Activated naive CD4-positive, alpha-beta T cell treated with anti-CD3 and anti-CD28 coated beads, Interleukin-2, amount 50 U/mL, for 24 hours (primary cell): Measurements from ENCODE around the gene ACKR3.

Experiments used
- H3K27ac Mint-ChIP-seq: one replicate; pipeline ENCODE4 v1.8.0; 2021; ENCODE audit warnings: mild to moderate bottlenecking, mixed read lengths
- H3K27me3 Mint-ChIP-seq: one replicate; pipeline ENCODE4 v1.8.0; 2021; ENCODE audit warnings: mixed read lengths
- H3K36me3 Mint-ChIP-seq: one replicate; pipeline ENCODE4 v1.8.0; 2021; ENCODE audit warnings: mixed read lengths
- H3K4me1 Mint-ChIP-seq: one replicate; pipeline ENCODE4 v1.8.0; 2021; ENCODE audit warnings: mixed read lengths
- H3K4me3 Mint-ChIP-seq: one replicate; pipeline ENCODE4 v1.8.0; 2021; ENCODE audit warnings: mild to moderate bottlenecking, mixed read lengths
- H3K9me3 Mint-ChIP-seq: one replicate; pipeline ENCODE4 v1.8.0; 2021; ENCODE audit warnings: mixed read lengths

The ACKR3 gene

DNA sequence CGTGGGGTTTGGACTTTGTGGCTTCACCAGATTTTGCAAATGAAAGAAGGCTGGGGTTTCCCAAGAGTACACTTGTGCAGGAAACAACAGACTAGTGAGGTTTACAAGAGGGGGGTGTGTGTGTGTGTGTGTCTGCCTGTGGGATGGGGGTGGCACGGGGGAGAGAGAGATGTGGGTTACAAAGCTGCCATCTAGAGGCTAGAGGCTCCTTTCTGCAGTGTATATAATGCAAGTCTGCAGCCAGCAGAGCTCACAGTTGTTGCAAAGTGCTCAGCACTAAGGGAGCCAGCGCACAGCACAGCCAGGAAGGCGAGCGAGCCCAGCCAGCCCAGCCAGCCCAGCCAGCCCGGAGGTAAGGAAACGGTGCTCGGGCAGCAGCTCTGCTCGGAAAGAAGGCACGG is at the start of gene ACKR3:
ACKR3 (plus strand) TSS at position 253 of the 401 bp plus-strand sequence. CDS start 10,641 bp downstream, outside the sequence.
- Mint-ChIP-seq H3K4me1 (peaks cover 22% of the 10 kb centered on the region), H3K4me3 (peak within 1 kb of the TSS; percentile 89), H3K36me3 (peaks cover 2% of the 10 kb centered on the region), H3K27me3 (no peaks in the 10 kb centered on the region), H3K27ac (peak within 1 kb of the TSS; percentile 84), H3K9me3 (no peaks in the 10 kb centered on the region)

DNA sequence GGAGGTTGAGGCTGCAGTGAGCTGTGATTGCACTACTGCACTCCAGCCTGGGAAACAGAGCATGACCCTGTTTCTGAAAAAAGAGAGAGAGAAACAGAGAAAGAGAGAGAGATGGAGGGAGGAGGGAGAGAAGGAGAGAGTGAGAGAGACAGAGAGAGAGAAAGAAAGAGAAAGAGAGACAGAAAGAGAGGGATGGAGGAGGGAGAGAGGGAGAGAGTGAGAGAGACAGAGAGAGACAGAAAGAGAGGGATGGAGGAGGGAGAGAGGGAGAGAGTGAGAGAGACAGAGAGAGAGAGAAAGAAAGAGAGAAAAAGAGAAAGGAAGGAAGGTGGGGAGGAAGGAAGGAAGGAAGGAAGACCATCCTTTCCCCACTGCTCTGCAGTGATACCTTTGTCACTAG is 48.1 kb upstream of the ACKR3 start:
- Mint-ChIP-seq H3K4me1 (no peaks in the 10 kb centered on the region), H3K27ac (no peak overlapping the region), H3K36me3 (no peaks in the 10 kb centered on the region), H3K27me3 (no peaks in the 10 kb centered on the region), H3K4me3 (no peak overlapping the region), H3K9me3 (no peaks in the 10 kb centered on the region)

- H3K36me3 Mint-ChIP-seq, result no peaks in the 10 kb centered on the region
- no peak overlapping the region for H3K27ac Mint-ChIP-seq
- no peak overlapping the region for H3K4me3 Mint-ChIP-seq
- no peaks in the 10 kb centered on the region for H3K9me3 Mint-ChIP-seq
- H3K4me1 Mint-ChIP-seq, result no peaks in the 10 kb centered on the region
- no peaks in the 10 kb centered on the region for H3K27me3 Mint-ChIP-seq
Measured at GRCh38 chr2:236523249-236523648, 46.4 kb upstream of the ACKR3 start.

DNA sequence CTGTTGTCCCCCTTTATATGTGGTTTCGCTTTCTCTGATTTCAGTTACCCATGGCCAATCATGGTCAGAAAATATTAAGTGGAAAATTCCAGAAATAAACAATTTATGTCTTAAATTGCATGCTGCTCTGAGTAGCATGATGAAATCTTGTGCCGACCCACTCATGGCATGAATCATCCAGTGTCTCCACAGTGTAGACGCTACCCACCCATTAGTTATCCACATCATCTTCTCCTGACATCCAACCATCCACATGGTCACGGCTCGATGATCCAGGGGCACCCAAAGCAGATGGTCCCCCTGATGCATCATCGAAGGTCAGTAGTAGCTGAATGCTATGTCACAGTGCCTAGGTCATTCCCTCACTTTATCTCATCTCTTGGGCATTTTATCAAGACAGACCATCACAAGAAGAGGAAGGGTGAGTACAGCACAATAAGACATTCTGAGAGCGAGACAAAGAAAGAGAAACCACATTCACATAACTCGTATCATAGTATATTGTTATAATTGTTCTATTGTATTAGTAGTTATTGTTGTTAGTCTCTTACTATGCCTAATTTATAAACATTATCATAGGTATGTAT is 44.1 kb upstream of the ACKR3 start:
- Mint-ChIP-seq H3K9me3 (no peaks in the 10 kb centered on the region), H3K4me1 (no peaks in the 10 kb centered on the region), H3K27me3 (no peaks in the 10 kb centered on the region), H3K36me3 (no peaks in the 10 kb centered on the region), H3K4me3 (no peak overlapping the region), H3K27ac (no peak overlapping the region)

DNA sequence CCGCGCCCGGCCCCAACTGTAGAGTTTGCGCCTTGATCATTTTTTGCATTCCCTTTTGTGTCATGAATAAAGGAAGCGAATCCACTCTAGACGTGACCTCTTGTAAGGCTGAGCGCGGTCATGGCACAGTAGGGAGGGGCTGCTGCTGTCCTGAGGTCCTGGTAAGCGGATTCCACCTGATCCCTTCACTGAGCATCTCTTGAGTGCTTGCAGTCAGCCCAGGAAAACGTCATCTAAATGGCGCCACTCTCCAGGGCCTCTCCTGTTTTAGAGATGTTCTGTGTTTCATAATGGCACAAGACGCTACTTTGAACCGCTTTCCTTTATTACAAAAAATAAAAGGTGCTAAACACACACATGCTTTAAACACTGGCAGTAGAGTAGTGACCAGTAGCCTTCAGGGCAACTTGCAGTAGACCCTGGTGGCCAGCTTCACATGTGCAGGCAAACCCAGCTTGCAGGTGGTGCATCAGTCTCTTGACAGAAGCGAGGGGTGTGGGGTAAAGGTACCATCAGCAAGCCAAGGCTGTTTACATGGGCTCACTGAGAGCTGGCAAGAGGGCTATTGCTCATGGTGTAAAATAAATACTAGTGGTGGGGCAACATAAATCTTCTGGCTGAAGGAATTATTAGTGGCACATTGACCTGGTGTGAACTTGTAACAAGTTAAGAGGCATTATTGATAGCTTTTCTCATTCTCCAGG is 43.0 kb upstream of the ACKR3 start:
- no peak overlapping the region for H3K27ac Mint-ChIP-seq
- no peaks in the 10 kb centered on the region for H3K4me1 Mint-ChIP-seq
- no peak overlapping the region for H3K4me3 Mint-ChIP-seq
- H3K27me3 Mint-ChIP-seq, result no peaks in the 10 kb centered on the region
- H3K36me3 Mint-ChIP-seq, result no peaks in the 10 kb centered on the region
- no peaks in the 10 kb centered on the region for H3K9me3 Mint-ChIP-seq

GRCh38 chr2:236527159-236527630 is 42.4 kb upstream of the ACKR3 start:
- no peaks in the 10 kb centered on the region for H3K9me3 Mint-ChIP-seq
- H3K27ac Mint-ChIP-seq, result no peak overlapping the region
- H3K4me3 Mint-ChIP-seq, result no peak overlapping the region
- H3K4me1 Mint-ChIP-seq, result no peaks in the 10 kb centered on the region
- H3K36me3 Mint-ChIP-seq, result no peaks in the 10 kb centered on the region
- no peaks in the 10 kb centered on the region for H3K27me3 Mint-ChIP-seq

- no peaks in the 10 kb centered on the region for H3K27me3 Mint-ChIP-seq
- no peak overlapping the region for H3K27ac Mint-ChIP-seq
- H3K4me1 Mint-ChIP-seq, result no peaks in the 10 kb centered on the region
- H3K36me3 Mint-ChIP-seq, result no peaks in the 10 kb centered on the region
- no peaks in the 10 kb centered on the region for H3K9me3 Mint-ChIP-seq
- H3K4me3 Mint-ChIP-seq, result no peak overlapping the region
Measured at GRCh38 chr2:236529606-236530005, 40.0 kb upstream of the ACKR3 start.

DNA sequence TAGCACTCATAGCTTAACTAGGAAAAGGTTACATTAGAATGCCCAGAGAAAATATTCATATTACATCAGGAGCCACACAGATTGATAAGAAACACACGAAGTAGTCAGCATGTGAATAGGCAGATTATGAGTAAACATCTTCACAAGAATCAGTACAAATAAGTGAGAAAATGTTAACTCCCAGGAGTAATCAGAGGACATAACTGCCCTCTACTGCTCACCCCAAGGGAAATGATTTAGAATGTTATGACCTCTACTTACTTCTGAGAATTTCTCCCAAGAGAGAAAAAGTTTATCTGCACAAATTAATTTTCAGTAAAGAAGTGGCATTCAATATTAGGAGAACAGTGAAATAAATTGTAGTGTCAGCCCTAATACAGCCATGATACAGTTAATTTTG is 39.1 kb upstream of the ACKR3 start:
- Mint-ChIP-seq H3K9me3 (no peaks in the 10 kb centered on the region), H3K36me3 (no peaks in the 10 kb centered on the region), H3K4me1 (peaks cover 7% of the 10 kb centered on the region), H3K27ac (no peak overlapping the region), H3K27me3 (no peaks in the 10 kb centered on the region), H3K4me3 (no peak overlapping the region)

- Mint-ChIP-seq H3K27me3 (no peaks in the 10 kb centered on the region), H3K4me1 (peaks cover 14% of the 10 kb centered on the region), H3K9me3 (no peaks in the 10 kb centered on the region), H3K36me3 (no peaks in the 10 kb centered on the region), H3K4me3 (no peak overlapping the region), H3K27ac (no peak overlapping the region)
Measured at GRCh38 chr2:236531195-236531594, 38.4 kb upstream of the ACKR3 start.

GRCh38 chr2:236531996-236532395 is 37.6 kb upstream of the ACKR3 start:
- H3K9me3 Mint-ChIP-seq, result no peaks in the 10 kb centered on the region
- no peak overlapping the region for H3K4me3 Mint-ChIP-seq
- H3K36me3 Mint-ChIP-seq, result no peaks in the 10 kb centered on the region
- peak overlapping the region; percentile 25 for H3K27ac Mint-ChIP-seq
- peaks cover 22% of the 10 kb centered on the region for H3K4me1 Mint-ChIP-seq
- H3K27me3 Mint-ChIP-seq, result no peaks in the 10 kb centered on the region

GRCh38 chr2:236533343-236533742 is 36.3 kb upstream of the ACKR3 start:
- no peak overlapping the region for H3K4me3 Mint-ChIP-seq
- H3K27me3 Mint-ChIP-seq, result no peaks in the 10 kb centered on the region

GRCh38 chr2:236535024-236535423 is 34.6 kb upstream of the ACKR3 start:
- Mint-ChIP-seq H3K4me3 (no peak overlapping the region), H3K27me3 (no peaks in the 10 kb centered on the region), H3K36me3 (peaks cover 3% of the 10 kb centered on the region), H3K27ac (peak overlapping the region; percentile 52), H3K9me3 (no peaks in the 10 kb centered on the region), H3K4me1 (peaks cover 43% of the 10 kb centered on the region)

More at GRCh38 chr2:236533343-236533742, 36.3 kb upstream of the ACKR3 start:
- peaks cover 28% of the 10 kb centered on the region for H3K4me1 Mint-ChIP-seq
- H3K36me3 Mint-ChIP-seq, result no peaks in the 10 kb centered on the region
- no peaks in the 10 kb centered on the region for H3K9me3 Mint-ChIP-seq
- no peak overlapping the region for H3K27ac Mint-ChIP-seq

DNA sequence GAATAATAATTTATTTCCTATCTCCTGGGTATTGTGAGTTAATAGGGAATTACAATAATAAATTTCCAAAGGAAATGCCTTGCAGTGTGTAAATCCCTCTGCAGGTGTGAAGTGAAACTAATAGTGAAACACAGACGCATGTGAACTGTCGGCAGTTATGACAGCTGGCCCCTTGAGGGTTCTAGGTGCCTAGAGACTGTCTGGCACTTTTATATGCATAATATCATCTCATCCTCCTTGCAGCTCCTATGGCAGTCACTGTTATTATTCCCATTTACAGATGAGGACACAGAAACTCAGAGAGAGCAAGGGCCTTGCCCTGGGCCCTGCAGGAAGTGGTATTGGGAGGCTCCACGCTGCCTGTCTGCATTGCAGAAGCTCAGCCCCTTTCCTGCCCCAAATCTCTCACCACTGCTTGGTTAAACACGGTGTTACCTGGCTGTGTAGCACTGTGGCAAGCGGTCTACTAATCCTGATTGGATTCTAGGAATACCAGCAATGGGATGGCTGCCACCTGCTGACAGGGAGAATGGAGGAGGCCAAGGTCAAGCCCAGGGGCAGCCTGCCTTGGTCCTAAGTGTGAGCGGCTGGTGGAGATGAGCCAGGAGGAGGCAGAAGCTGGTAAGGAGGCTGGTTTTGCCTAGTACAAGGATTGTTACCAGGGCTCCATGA is 32.8 kb upstream of the ACKR3 start:
- Mint-ChIP-seq H3K27me3 (no peaks in the 10 kb centered on the region), H3K27ac (peak overlapping the region; percentile 99), H3K9me3 (no peaks in the 10 kb centered on the region), H3K4me3 (peak overlapping the region; percentile 96), H3K36me3 (peaks cover 14% of the 10 kb centered on the region), H3K4me1 (peaks cover 61% of the 10 kb centered on the region)

DNA sequence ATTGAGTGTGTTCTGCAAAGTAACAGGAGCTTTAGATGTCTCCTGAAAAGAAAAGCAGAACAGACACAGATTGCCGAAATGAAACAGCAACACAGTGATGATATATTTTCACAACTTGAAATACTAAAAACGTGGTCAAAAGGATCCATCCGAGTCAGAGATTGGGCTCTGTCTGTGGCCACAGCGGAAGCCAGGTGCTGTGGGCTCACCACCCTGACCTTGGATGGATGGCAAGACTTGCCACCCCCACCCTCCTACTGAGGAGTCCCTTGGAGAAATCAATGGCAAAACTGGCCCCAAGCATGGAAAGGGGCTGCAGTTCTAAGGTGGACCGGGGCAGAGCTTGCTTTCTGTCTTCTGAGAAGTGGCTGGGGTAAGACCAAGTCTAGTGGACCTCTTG is 31.4 kb upstream of the ACKR3 start:
- Mint-ChIP-seq H3K27me3 (no peaks in the 10 kb centered on the region), H3K27ac (peak overlapping the region; percentile 99), H3K4me3 (peak overlapping the region; percentile 96), H3K36me3 (peaks cover 22% of the 10 kb centered on the region), H3K4me1 (peaks cover 75% of the 10 kb centered on the region), H3K9me3 (no peaks in the 10 kb centered on the region)

GRCh38 chr2:236541008-236541562 is 28.5 kb upstream of the ACKR3 start:
- Mint-ChIP-seq H3K36me3 (peaks cover 28% of the 10 kb centered on the region), H3K27ac (peak overlapping the region; percentile 68), H3K4me3 (no peak overlapping the region), H3K9me3 (no peaks in the 10 kb centered on the region), H3K27me3 (no peaks in the 10 kb centered on the region), H3K4me1 (peaks cover 87% of the 10 kb centered on the region)

DNA sequence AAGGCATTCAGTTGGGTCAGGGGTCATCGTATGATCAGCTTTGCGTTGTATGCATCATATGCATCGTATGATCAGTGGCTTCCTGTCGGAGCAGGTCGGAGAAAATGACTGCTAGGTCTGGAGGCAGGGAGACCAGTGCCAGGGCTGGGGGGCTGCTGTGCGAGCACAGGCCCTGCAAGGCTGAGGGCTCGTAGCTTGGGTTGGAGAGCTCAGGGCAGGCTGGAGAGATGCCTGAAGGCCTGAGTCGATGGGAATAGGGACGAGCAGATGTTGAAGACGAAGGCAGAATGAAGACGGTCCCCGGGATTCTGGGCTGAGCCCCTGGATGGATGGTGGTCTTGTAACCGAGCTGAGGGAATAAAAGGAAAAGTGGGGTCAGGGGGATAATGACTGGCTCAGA is 25.3 kb upstream of the ACKR3 start:
- Mint-ChIP-seq H3K9me3 (no peaks in the 10 kb centered on the region), H3K4me1 (peaks cover 96% of the 10 kb centered on the region), H3K27me3 (no peaks in the 10 kb centered on the region), H3K4me3 (peak overlapping the region; percentile 55), H3K27ac (peak overlapping the region; percentile 97), H3K36me3 (peaks cover 29% of the 10 kb centered on the region)
